Kidney epithelial cell (primary cell): ENCODE measurements around the gene PCBD2. TPM values are rescaled to one million over a fixed set of nuclear protein-coding genes. Genes with fewer than 3 reads are reported as not detected.

Source experiments
- DNase-seq: peaks from one replicate; pipeline ENCODE4 v3.0.0-alpha.2; 2010; ENCODE audit warnings: low read depth
- H3K27me3 ChIP-seq: 2 replicates; pipeline ENCODE4 v1.6.0; 2011; ENCODE audit warnings: low read length; ENCODE audit not compliant: control insufficient read depth, insufficient read depth
- H3K36me3 ChIP-seq: 2 replicates; pipeline ENCODE4 v1.5.1; 2011; ENCODE audit warnings: low read length; ENCODE audit not compliant: control insufficient read depth, insufficient read depth
- H3K4me3 ChIP-seq: 2 replicates; pipeline ENCODE4 v1.5.1; 2011; ENCODE audit warnings: low read depth, mild to moderate bottlenecking, control low read depth, low read length
- CTCF ChIP-seq: IDR thresholded peaks from 2 replicates; pipeline ENCODE4 v1.5.1; 2011; ENCODE audit warnings: mild to moderate bottlenecking, moderate library complexity, low read length, control low read depth, inconsistent platforms; ENCODE audit not compliant: insufficient read depth, poor library complexity, severe bottlenecking
- total RNA-seq: library from RNA; depleted of rRNA; stranded (reverse); fragments of >200 nt; gene quantifications from 2 replicates; pipeline ENCODE4 v1.2.3, GENCODE V29; 2015

PCBD2 gene
- total RNA-seq, 1 donor from 2014 or later, result 12.0 TPM

- H3K36me3 ChIP-seq, result no peaks in the 10 kb centered on the region
- H3K4me3 ChIP-seq, result no peak overlapping the region
- no peaks in the 10 kb centered on the region for H3K27me3 ChIP-seq
- DNase-seq, result no peak
- TF ChIP-seq CTCF, result no peak
Measured at GRCh38 chr5:134934202-134934601, 29.3 kb downstream of the PCBD2 start.

- Histone ChIP-seq H3K36me3 (no peaks in the 10 kb centered on the region), H3K4me3 (no peak overlapping the region), H3K27me3 (no peaks in the 10 kb centered on the region)
- DNase-seq, result no peak
- no peak for TF ChIP-seq CTCF
Measured at GRCh38 chr5:134935711-134936602, 31.0 kb downstream of the PCBD2 start.

- TF ChIP-seq CTCF, result no peak
- Histone ChIP-seq H3K27me3 (no peaks in the 10 kb centered on the region), H3K4me3 (no peak overlapping the region), H3K36me3 (no peaks in the 10 kb centered on the region)
- no peak for DNase-seq
Measured at GRCh38 chr5:134937526-134937925, 32.6 kb downstream of the PCBD2 start.

GRCh38 chr5:134938030-134938429 is 33.1 kb downstream of the PCBD2 start:
- DNase-seq, result no peak
- no peak for TF ChIP-seq CTCF

GRCh38 chr5:134939500-134939899 is 34.6 kb downstream of the PCBD2 start:
- no peak overlapping the region for H3K4me3 ChIP-seq
- TF ChIP-seq CTCF, result no peak
- H3K27me3 ChIP-seq, result no peaks in the 10 kb centered on the region
- no peaks in the 10 kb centered on the region for H3K36me3 ChIP-seq
- DNase-seq, result no peak

More at GRCh38 chr5:134938030-134938429, 33.1 kb downstream of the PCBD2 start:
- Histone ChIP-seq H3K4me3 (no peak overlapping the region), H3K27me3 (no peaks in the 10 kb centered on the region), H3K36me3 (no peaks in the 10 kb centered on the region)
